A549 (cell line): Measurements from ENCODE around the gene TMCO4. TPM values are rescaled to one million over a fixed set of nuclear protein-coding genes. Genes with fewer than 3 reads are reported as not detected.

Experiments used
- ATAC-seq, 2 experiments: fragments of 200-7000 bp in 1 of 2; fragments of >200 bp in 1 of 2; cut with Nextera tagmentation in 1 of 2; cut with Tn5 transposase in 1 of 2; 3 replicates each; pipeline versions ENCODE4 v1.8.0 to v1.9.1; 2018 to 2020; ENCODE audit warnings: mild to moderate bottlenecking in 1 of 2, moderate library complexity in 1 of 2
- CTCF ChIA-PET: fragments of 300-600 bp; sonication (Branson Sonifier 250); formaldehyde crosslinking; extraction: SDS; loops from one replicate; lab custom pipeline; 2021; ENCODE audit warnings: antibody characterized with exemption, inconsistent platforms; lab: Yijun Ruan, JAX
- POLR2A ChIA-PET: fragments of 350-600 bp; formaldehyde crosslinking; extraction: SDS; loops from one replicate; lab custom pipeline; 2021; ENCODE audit warnings: antibody characterized with exemption, inconsistent platforms; lab: Yijun Ruan, JAX
- DNase-seq, 2 experiments: peaks; one replicate each; pipeline versions ENCODE4 v3.0.0 to v3.0.0-alpha.2; 2011 to 2016; ENCODE audit warnings: low read depth in 1 of 2, low spot score in 1 of 2
- FAIRE-seq: peaks from 2 replicates; lab custom pipeline; 2011; peaks lifted over from hg19 to GRCh38; lab: Jason Lieb, UNC
- H3K27ac ChIP-seq, 2 experiments: fragments of >200 bp; sonication (Bioruptor Twin); formaldehyde crosslinking; 3 replicates each; pipeline ENCODE4 v1.5.1; 2016 to 2017
- H3K4me1 ChIP-seq: fragments of >200 bp; sonication (Bioruptor Twin); formaldehyde crosslinking; 3 replicates; pipeline ENCODE4 v1.6.1; 2016
- H3K4me2 ChIP-seq: fragments of >200 bp; sonication (Bioruptor Twin); formaldehyde crosslinking; 3 replicates; pipeline ENCODE4 v1.6.1; 2016
- H3K4me3 ChIP-seq: fragments of >200 bp; sonication (Bioruptor Twin); formaldehyde crosslinking; 3 replicates; pipeline ENCODE4 v1.5.1; 2016
- H3K9me3 ChIP-seq: fragments of >200 bp; sonication (Bioruptor Twin); formaldehyde crosslinking; 3 replicates; pipeline ENCODE4 v1.6.1; 2016
- BHLHE40 ChIP-seq: IDR thresholded peaks from 2 replicates; pipeline ENCODE4 v1.6.1; 2012; ENCODE audit warnings: low read depth, low read length, inconsistent platforms
- CEBPB ChIP-seq, 2 experiments: fragments of >200 bp in 1 of 2; sonication (Bioruptor Twin) in 1 of 2; formaldehyde crosslinking in 1 of 2; IDR thresholded peaks; 2 replicates each; pipeline ENCODE4 v1.6.1; 2012 to 2016
- CHD2 ChIP-seq: fragments of 150-350 bp; IDR thresholded peaks from 2 replicates; pipeline ENCODE4 v1.6.1; 2014; ENCODE audit warnings: low read length; ENCODE audit not compliant: partially characterized antibody
- CHD4 ChIP-seq: fragments of 200-600 bp; sonication (generic); IDR thresholded peaks from 2 replicates; pipeline ENCODE4 v1.6.1; 2016; ENCODE audit warnings: antibody characterized with exemption, mild to moderate bottlenecking, borderline replicate concordance
- EHF ChIP-seq: fragments of 250-450 bp; sonication (Bioruptor Pico); IDR thresholded peaks from 2 replicates; pipeline ENCODE4 v1.5.0; 2020; ENCODE audit warnings: mild to moderate bottlenecking
- FOSB ChIP-seq: fragments of 250-450 bp; sonication (Bioruptor Pico); IDR thresholded peaks from 2 replicates; pipeline ENCODE4 v1.5.0; 2020; ENCODE audit warnings: mild to moderate bottlenecking, moderate library complexity
- GATA3 ChIP-seq: IDR thresholded peaks from 2 replicates; pipeline ENCODE4 v1.6.1; 2012; ENCODE audit warnings: borderline replicate concordance
- HDAC2 ChIP-seq: fragments of 200-600 bp; sonication (generic); IDR thresholded peaks from 2 replicates; pipeline ENCODE4 v1.6.1; 2016
- HEYL ChIP-seq: fragments of 250-450 bp; sonication (Bioruptor Pico); IDR thresholded peaks from 2 replicates; pipeline ENCODE4 v1.8.0; 2021; ENCODE audit warnings: mild to moderate bottlenecking, moderate library complexity
- HOXB13 ChIP-seq: fragments of 250-450 bp; sonication (Bioruptor Pico); IDR thresholded peaks from 2 replicates; pipeline ENCODE4 v1.5.0; 2020; ENCODE audit warnings: low read depth, mild to moderate bottlenecking, moderate library complexity
- HOXB5 ChIP-seq: fragments of 250-450 bp; sonication (Bioruptor Pico); IDR thresholded peaks from 2 replicates; pipeline ENCODE4 v1.5.0; 2020; ENCODE audit warnings: mild to moderate bottlenecking, moderate library complexity
- JUNB ChIP-seq: fragments of >200 bp; sonication (Bioruptor Twin); formaldehyde crosslinking; IDR thresholded peaks from 2 replicates; pipeline ENCODE4 v1.6.1; 2016
- MAFK ChIP-seq: fragments of 450-650 bp; IDR thresholded peaks from 2 replicates; pipeline ENCODE4 v1.6.1; 2014; ENCODE audit not compliant: partially characterized antibody
- MAZ ChIP-seq: fragments of 150-350 bp; IDR thresholded peaks from 2 replicates; pipeline ENCODE4 v1.6.1; 2014; ENCODE audit warnings: antibody characterized with exemption, low read depth, low read length, borderline replicate concordance
- NR3C1 ChIP-seq: fragments of >200 bp; sonication (Bioruptor Twin); formaldehyde crosslinking; IDR thresholded peaks from 3 replicates; pipeline ENCODE4 v1.6.1; 2017
- POLR2A ChIP-seq: IDR thresholded peaks from 2 replicates; pipeline ENCODE4 v1.6.1; 2012; ENCODE audit warnings: mild to moderate bottlenecking, low read length
- RAD21 ChIP-seq, 2 experiments: fragments of >200 bp in 1 of 2; sonication (Bioruptor Twin) in 1 of 2; formaldehyde crosslinking in 1 of 2; IDR thresholded peaks in 1 of 2; conservative IDR thresholded peaks in 1 of 2; 2 replicates in 1 of 2; 3 replicates in 1 of 2; pipeline ENCODE4 v1.6.1; 2012 to 2018; ENCODE audit warnings: inconsistent platforms in 1 of 2
- TFCP2L1 ChIP-seq: fragments of 250-450 bp; sonication (Bioruptor Pico); IDR thresholded peaks from 2 replicates; pipeline ENCODE4 v1.5.0; 2021; ENCODE audit warnings: mild to moderate bottlenecking
- WGBS: methylation state at CpG from one replicate; pipeline ENCODE4 v1.1.6; 2017; ENCODE audit errors: missing lambda C conversion rate; 5-methylcytosine and 5-hydroxymethylcytosine counted together
- polyA plus RNA-seq, 4 experiments: library from polyadenylated mRNA; depleted of rRNA in 3 of 4; stranded (reverse); fragments of >200 nt; fragmentation: RNase III in 1 of 4; extraction: RNeasy Plus Mini Kit Qiagen cat#74134 plus additional on column Dnase treatment in 1 of 4; gene quantifications; 2 replicates in 3 of 4; 3 replicates in 1 of 4; pipeline ENCODE4 v1.2.3, GENCODE V29; 2011 to 2017
- TF ChIP-seq, protein P1 (sequence below): fragments of 450-650 bp; IDR thresholded peaks from 2 replicates; pipeline ENCODE4 v1.6.1; 2014; ENCODE audit warnings: antibody characterized with exemption
- TF ChIP-seq, protein P2 (sequence below): IDR thresholded peaks from 2 replicates; pipeline ENCODE4 v1.6.1; 2012; ENCODE audit warnings: low read depth, borderline replicate concordance
- TF ChIP-seq, protein P3 (sequence below): fragments of >200 bp; sonication (Bioruptor Twin); formaldehyde crosslinking; IDR thresholded peaks from 2 replicates; pipeline ENCODE4 v1.6.1; 2016
- TF ChIP-seq, protein P4 (sequence below): fragments of >200 bp; sonication (Bioruptor Twin); formaldehyde crosslinking; IDR thresholded peaks from 3 replicates; pipeline ENCODE4 v1.6.1; 2016
- TF ChIP-seq, protein P5 (sequence below): IDR thresholded peaks from 2 replicates; pipeline ENCODE4 v1.6.1; 2012
- TF ChIP-seq, protein P6 (sequence below): fragments of 150-350 bp; IDR thresholded peaks from 2 replicates; pipeline ENCODE4 v1.6.1; 2014; ENCODE audit warnings: low read depth, mild to moderate bottlenecking, low read length

Gene TMCO4
- polyA plus RNA-seq, 2 of the 4 experiments (the other 2 are of a cell fraction) = 4.0 to 4.6 TPM

DNA sequence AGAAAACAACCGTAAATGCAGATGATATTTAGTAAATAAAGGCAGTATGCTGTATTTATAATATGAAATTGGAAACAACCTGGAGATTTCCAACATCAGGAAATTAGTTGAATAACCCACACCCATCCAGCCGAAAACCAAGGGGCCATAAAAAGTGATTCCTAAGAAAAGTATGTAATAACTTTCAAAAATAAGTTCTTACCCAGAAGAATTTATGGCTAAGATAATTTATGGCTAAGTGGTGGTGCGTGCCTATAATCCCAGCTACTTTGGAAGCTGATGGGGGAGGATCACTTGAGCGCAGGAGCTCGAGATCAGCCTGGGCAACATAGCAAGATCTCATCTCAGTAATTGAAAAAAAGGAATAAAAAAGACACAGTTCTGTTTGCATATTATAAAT, 43.2 kb downstream of the TMCO4 start:
- CTCF ChIA-PET = no interaction called here
- no peak for ATAC-seq
- H3K27ac ChIP-seq = no peak overlapping the region
- TF ChIP-seq, protein P1, sequence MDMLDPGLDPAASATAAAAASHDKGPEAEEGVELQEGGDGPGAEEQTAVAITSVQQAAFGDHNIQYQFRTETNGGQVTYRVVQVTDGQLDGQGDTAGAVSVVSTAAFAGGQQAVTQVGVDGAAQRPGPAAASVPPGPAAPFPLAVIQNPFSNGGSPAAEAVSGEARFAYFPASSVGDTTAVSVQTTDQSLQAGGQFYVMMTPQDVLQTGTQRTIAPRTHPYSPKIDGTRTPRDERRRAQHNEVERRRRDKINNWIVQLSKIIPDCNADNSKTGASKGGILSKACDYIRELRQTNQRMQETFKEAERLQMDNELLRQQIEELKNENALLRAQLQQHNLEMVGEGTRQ = no peak
- TF ChIP-seq, protein P2, sequence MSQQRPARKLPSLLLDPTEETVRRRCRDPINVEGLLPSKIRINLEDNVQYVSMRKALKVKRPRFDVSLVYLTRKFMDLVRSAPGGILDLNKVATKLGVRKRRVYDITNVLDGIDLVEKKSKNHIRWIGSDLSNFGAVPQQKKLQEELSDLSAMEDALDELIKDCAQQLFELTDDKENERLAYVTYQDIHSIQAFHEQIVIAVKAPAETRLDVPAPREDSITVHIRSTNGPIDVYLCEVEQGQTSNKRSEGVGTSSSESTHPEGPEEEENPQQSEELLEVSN = no peak
- TF ChIP-seq TFCP2L1 (CRISPR knock-in tag) = no peak
- TF ChIP-seq RAD21 (conservative IDR thresholded peaks at IDR 0.05 in 1 of 2, IDR thresholded peaks at IDR 0.05 in 1 of 2) = no peak
- no peak for TF ChIP-seq CHD4
- TF ChIP-seq CEBPB (IDR thresholded peaks at IDR 0.05) = no peak
- no peak for TF ChIP-seq HDAC2
- TF ChIP-seq, protein P3, sequence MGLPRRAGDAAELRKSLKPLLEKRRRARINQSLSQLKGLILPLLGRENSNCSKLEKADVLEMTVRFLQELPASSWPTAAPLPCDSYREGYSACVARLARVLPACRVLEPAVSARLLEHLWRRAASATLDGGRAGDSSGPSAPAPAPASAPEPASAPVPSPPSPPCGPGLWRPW = no peak
- no peak for TF ChIP-seq MAFK
- TF ChIP-seq JUNB = no peak
- no peaks in the 10 kb centered on the region for H3K9me3 ChIP-seq
- WGBS = 87% methylated on average over 5 of the region's 5 CpGs
- DNase-seq = no peak
- no peaks in the 10 kb centered on the region for H3K4me1 ChIP-seq
- POLR2A ChIA-PET = no interaction called here
- no peak for FAIRE-seq
- H3K4me2 ChIP-seq = no peak overlapping the region
- no peak overlapping the region for H3K4me3 ChIP-seq

DNA sequence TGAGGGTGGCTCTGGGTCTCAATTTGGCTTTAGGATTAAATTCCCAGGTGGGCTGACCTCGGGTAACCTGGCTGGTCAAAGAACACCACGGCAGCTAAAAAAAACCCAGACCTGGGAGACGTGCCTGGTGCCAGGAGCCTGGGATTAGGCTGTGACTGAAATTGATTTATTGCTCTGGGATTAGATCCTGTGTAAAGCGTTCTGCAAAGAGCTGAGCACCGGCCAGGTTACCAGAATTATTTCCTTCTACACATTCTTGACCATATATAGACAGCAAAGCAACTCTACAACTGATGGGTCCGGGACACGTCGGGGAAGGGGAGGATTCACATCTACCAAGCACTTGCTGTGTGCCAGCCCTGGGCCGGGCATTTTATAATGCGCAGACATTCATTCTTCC, 45.2 kb downstream of the TMCO4 start:
- CTCF ChIA-PET = interaction anchor here (0.6 kb wide), 1 partner anchor 55 kb away, joined by 3 read pairs; no protein-coding TSS in a partner anchor
- Histone ChIP-seq H3K4me1 (no peaks in the 10 kb centered on the region), H3K4me3 (no peak overlapping the region), H3K27ac (no peak overlapping the region), H3K4me2 (no peak overlapping the region), H3K9me3 (no peaks in the 10 kb centered on the region)
- 85% methylated on average over 10 of the region's 10 CpGs for WGBS
- no peak for ATAC-seq
- POLR2A ChIA-PET = no interaction called here
- TF ChIP-seq, protein P4, sequence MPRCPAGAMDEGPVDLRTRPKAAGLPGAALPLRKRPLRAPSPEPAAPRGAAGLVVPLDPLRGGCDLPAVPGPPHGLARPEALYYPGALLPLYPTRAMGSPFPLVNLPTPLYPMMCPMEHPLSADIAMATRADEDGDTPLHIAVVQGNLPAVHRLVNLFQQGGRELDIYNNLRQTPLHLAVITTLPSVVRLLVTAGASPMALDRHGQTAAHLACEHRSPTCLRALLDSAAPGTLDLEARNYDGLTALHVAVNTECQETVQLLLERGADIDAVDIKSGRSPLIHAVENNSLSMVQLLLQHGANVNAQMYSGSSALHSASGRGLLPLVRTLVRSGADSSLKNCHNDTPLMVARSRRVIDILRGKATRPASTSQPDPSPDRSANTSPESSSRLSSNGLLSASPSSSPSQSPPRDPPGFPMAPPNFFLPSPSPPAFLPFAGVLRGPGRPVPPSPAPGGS = no peak
- TF ChIP-seq EHF (no peak), HOXB13 (CRISPR knock-in tag) (no peak)
- TF ChIP-seq, protein P5, sequence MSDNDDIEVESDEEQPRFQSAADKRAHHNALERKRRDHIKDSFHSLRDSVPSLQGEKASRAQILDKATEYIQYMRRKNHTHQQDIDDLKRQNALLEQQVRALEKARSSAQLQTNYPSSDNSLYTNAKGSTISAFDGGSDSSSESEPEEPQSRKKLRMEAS = no peak
- TF ChIP-seq, protein P6, sequence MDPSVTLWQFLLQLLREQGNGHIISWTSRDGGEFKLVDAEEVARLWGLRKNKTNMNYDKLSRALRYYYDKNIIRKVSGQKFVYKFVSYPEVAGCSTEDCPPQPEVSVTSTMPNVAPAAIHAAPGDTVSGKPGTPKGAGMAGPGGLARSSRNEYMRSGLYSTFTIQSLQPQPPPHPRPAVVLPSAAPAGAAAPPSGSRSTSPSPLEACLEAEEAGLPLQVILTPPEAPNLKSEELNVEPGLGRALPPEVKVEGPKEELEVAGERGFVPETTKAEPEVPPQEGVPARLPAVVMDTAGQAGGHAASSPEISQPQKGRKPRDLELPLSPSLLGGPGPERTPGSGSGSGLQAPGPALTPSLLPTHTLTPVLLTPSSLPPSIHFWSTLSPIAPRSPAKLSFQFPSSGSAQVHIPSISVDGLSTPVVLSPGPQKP = no peak
- FAIRE-seq = no peak
- no peak for DNase-seq

DNA sequence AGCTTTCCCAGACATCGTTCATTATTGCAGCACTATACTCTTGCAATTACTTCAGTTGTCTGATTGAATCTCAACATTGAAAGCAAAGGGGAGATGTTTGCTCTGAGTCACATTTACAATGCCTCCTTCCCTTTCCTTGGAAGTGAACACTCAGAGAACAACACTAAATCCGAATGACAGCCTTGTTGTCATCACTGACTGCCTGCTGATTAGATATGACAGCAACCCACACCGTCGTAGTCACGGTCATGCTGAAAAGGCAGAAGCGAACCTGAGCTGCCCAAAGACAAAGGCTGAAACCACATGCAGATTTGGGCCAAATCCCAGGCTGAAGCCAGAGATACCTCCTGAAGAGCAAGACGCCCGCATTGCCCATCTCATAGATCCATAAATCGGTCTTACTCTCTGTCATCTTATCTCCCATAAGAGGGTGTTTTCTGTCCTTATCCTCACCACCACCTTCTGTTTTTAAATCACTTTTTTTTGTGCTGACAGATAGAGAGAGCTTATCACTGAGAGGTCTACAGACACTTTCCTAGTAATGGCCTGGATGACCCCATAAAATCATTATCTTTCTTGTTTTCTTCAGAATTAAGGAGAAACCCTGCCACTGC, 47.5 kb downstream of the TMCO4 start:
- DNase-seq (no peak), FAIRE-seq (no peak), ATAC-seq (no peak)
- ChIA-PET POLR2A (no interaction called here), CTCF (interaction anchor here (1.2 to 2.5 kb wide), 2 partner anchors 9 to 36 kb away, joined by 3 to 7 read pairs; no protein-coding TSS in a partner anchor)
- no peak overlapping the region for H3K4me3 ChIP-seq
- H3K4me2 ChIP-seq = no peak overlapping the region
- H3K9me3 ChIP-seq = no peaks in the 10 kb centered on the region
- H3K4me1 ChIP-seq = no peaks in the 10 kb centered on the region
- WGBS = 88% methylated on average over 9 of the region's 9 CpGs
- TF ChIP-seq RAD21 (conservative IDR thresholded peaks at IDR 0.05 in 1 of 2, IDR thresholded peaks at IDR 0.05 in 1 of 2) (no peak), BHLHE40 (no peak), MAFK (no peak), NR3C1 (no peak), HDAC2 (no peak), POLR2A (no peak), CHD4 (no peak), HEYL (no peak), HOXB5 (no peak), GATA3 (no peak), FOSB (CRISPR knock-in tag) (no peak), JUNB (no peak), MAZ (no peak), CHD2 (no peak)
- TF ChIP-seq, protein P2 = no peak
- TF ChIP-seq, all 56 proteins: peak for 0
- no peak overlapping the region for H3K27ac ChIP-seq
